ENCODE data around the gene OLFML2B. TPM values are rescaled to one million over a fixed set of nuclear protein-coding genes. Genes with fewer than 3 reads are reported as not detected.

Gene OLFML2B
- polyA plus RNA-seq, 2 of the 4 experiments (the other 2 are of a cell fraction), result 0.10 to 0.79 TPM

DNA sequence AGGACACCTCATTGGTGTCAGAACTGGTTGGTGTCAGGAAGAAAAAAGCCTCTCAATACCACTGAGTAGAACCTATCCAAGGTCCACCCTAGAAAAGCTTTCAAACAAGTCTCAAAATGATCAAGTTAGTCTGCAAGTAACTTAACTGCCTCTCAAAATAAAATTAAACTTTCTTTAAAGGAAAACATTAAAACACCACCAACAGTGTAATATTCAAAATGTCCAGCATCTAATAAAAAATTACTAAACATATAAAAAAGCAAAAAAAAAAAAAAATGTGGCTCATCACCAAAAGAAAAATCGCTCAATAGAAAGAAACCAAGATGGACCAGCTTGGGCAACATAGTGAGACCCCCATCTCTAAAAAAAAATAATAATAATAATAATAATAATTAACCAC, 18.7 kb upstream of the OLFML2B start:
- WGBS (ENCODE audit: missing lambda C conversion rate), result 17% methylated on average over 1 of the region's 1 CpG
- Histone ChIP-seq H3K4me1 (no peaks in the 10 kb centered on the region), H3K4me3 (no peak overlapping the region), H3K9me3 (no peaks in the 10 kb centered on the region), H3K27ac (no peak overlapping the region), H3K4me2 (no peak overlapping the region)
- POLR2A ChIA-PET, result no interaction called here
- CTCF ChIA-PET, result interaction anchor here (0.6 to 3.0 kb wide), 5 partner anchors 14 to 302 kb away, joined by 3 to 21 read pairs (median 4); no protein-coding TSS in a partner anchor
- TF ChIP-seq SMC3 (IDR thresholded peaks at IDR 0.05), result no peak
- no peak for TF ChIP-seq EHF (CRISPR knock-in tag; IDR thresholded peaks at IDR 0.05)
- no peak for TF ChIP-seq MAZ (IDR thresholded peaks at IDR 0.05; ENCODE audit: borderline replicate concordance, low read depth, low read length)
- no peak for TF ChIP-seq KDM5A (IDR thresholded peaks at IDR 0.05)
- no peak for TF ChIP-seq NR3C1 (IDR thresholded peaks at IDR 0.05)
- TF ChIP-seq BHLHE40 (IDR thresholded peaks at IDR 0.05; ENCODE audit: low read depth, low read length), result no peak
- TF ChIP-seq GATA3 (IDR thresholded peaks at IDR 0.05; ENCODE audit: borderline replicate concordance), result no peak
- TF ChIP-seq ZNF302 (CRISPR knock-in tag; IDR thresholded peaks at IDR 0.05), result no peak
- no peak for TF ChIP-seq KDM1A (IDR thresholded peaks at IDR 0.05; ENCODE audit: low read depth)
- no peak for TF ChIP-seq HOXB13 (CRISPR knock-in tag; IDR thresholded peaks at IDR 0.05; ENCODE audit: low read depth)
- TF ChIP-seq MYC (IDR thresholded peaks at IDR 0.05; ENCODE audit: borderline replicate concordance, low read length), result no peak
- TF ChIP-seq ZSCAN20 (CRISPR knock-in tag; IDR thresholded peaks at IDR 0.05), result no peak
- TF ChIP-seq HDAC2 (IDR thresholded peaks at IDR 0.05), result no peak
- TF ChIP-seq, protein P1, sequence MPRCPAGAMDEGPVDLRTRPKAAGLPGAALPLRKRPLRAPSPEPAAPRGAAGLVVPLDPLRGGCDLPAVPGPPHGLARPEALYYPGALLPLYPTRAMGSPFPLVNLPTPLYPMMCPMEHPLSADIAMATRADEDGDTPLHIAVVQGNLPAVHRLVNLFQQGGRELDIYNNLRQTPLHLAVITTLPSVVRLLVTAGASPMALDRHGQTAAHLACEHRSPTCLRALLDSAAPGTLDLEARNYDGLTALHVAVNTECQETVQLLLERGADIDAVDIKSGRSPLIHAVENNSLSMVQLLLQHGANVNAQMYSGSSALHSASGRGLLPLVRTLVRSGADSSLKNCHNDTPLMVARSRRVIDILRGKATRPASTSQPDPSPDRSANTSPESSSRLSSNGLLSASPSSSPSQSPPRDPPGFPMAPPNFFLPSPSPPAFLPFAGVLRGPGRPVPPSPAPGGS (IDR thresholded peaks at IDR 0.05), result no peak
- TF ChIP-seq, protein P2, sequence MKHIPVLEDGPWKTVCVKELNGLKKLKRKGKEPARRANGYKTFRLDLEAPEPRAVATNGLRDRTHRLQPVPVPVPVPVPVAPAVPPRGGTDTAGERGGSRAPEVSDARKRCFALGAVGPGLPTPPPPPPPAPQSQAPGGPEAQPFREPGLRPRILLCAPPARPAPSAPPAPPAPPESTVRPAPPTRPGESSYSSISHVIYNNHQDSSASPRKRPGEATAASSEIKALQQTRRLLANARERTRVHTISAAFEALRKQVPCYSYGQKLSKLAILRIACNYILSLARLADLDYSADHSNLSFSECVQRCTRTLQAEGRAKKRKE (CRISPR knock-in tag; IDR thresholded peaks at IDR 0.05; ENCODE audit: low read depth), result no peak
- no peak for FAIRE-seq
- ATAC-seq, result no peak
- DNase-seq (ENCODE audit: low read depth in 1 of 2, low spot score in 1 of 2), result no peak

DNA sequence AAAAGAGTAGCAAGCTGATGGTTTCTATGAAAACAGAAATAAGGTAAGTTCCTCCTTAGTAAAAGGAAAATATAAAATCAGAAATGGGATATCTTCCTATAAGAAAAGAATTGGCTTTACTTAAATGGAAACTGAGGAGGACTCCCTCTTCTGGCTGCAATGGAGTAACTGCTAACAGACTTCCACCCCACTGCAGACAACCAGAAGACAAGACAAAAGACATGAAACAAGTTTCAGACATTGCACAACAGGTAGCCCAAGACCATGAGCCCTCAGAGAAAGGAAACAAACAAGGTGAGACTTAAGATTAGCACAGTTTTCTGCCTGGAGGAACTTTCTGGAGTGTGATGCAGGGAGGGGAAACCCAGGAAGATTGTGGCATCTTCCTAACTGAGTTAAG, 17.0 kb upstream of the OLFML2B start:
- no peaks in the 10 kb centered on the region for H3K4me1 ChIP-seq
- no peak overlapping the region for H3K4me3 ChIP-seq
- ATAC-seq (peak in 1 of 2 experiments; percentile 64; a peak in 3 of 6 replicates), DNase-seq (ENCODE audit: low read depth in 1 of 2, low spot score in 1 of 2) (peak in 1 of 2 experiments; percentile 44), FAIRE-seq (no peak)
- POLR2A ChIA-PET, result no interaction called here
- H3K9me3 ChIP-seq, result no peaks in the 10 kb centered on the region
- H3K27ac ChIP-seq, result no peak overlapping the region
- TF ChIP-seq, protein P2 (CRISPR knock-in tag; IDR thresholded peaks at IDR 0.05; ENCODE audit: low read depth), result no peak
- TF ChIP-seq SMC3 (IDR thresholded peaks at IDR 0.05) (0 out of 3 replicates have a peak, but pooled peaks have one; percentile 9), RFX5 (IDR thresholded peaks at IDR 0.05) (no peak), HDAC2 (IDR thresholded peaks at IDR 0.05) (no peak), POLR2AphosphoS2 (conservative IDR thresholded peaks at IDR 0.05; ENCODE audit: low read length) (no peak), ZSCAN20 (CRISPR knock-in tag; IDR thresholded peaks at IDR 0.05) (no peak), KDM5A (IDR thresholded peaks at IDR 0.05) (no peak), JUNB (IDR thresholded peaks at IDR 0.05) (no peak), CEBPB (IDR thresholded peaks at IDR 0.05) (peak in 1 of 2 experiments; percentile 47; a peak in 2 of 4 replicates), RAD21 (conservative IDR thresholded peaks at IDR 0.05 in 1 of 2, IDR thresholded peaks at IDR 0.05 in 1 of 2) (peak in 1 of 2 experiments; percentile 33; a peak in 1 of 5 replicates), ESRRA (IDR thresholded peaks at IDR 0.05; ENCODE audit: borderline replicate concordance, low read length) (no peak), NPAS2 (CRISPR knock-in tag; IDR thresholded peaks at IDR 0.05; ENCODE audit: borderline replicate concordance) (no peak)
- TF ChIP-seq, protein P3, sequence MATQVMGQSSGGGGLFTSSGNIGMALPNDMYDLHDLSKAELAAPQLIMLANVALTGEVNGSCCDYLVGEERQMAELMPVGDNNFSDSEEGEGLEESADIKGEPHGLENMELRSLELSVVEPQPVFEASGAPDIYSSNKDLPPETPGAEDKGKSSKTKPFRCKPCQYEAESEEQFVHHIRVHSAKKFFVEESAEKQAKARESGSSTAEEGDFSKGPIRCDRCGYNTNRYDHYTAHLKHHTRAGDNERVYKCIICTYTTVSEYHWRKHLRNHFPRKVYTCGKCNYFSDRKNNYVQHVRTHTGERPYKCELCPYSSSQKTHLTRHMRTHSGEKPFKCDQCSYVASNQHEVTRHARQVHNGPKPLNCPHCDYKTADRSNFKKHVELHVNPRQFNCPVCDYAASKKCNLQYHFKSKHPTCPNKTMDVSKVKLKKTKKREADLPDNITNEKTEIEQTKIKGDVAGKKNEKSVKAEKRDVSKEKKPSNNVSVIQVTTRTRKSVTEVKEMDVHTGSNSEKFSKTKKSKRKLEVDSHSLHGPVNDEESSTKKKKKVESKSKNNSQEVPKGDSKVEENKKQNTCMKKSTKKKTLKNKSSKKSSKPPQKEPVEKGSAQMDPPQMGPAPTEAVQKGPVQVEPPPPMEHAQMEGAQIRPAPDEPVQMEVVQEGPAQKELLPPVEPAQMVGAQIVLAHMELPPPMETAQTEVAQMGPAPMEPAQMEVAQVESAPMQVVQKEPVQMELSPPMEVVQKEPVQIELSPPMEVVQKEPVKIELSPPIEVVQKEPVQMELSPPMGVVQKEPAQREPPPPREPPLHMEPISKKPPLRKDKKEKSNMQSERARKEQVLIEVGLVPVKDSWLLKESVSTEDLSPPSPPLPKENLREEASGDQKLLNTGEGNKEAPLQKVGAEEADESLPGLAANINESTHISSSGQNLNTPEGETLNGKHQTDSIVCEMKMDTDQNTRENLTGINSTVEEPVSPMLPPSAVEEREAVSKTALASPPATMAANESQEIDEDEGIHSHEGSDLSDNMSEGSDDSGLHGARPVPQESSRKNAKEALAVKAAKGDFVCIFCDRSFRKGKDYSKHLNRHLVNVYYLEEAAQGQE (IDR thresholded peaks at IDR 0.05), result no peak
- TF ChIP-seq, protein P4, sequence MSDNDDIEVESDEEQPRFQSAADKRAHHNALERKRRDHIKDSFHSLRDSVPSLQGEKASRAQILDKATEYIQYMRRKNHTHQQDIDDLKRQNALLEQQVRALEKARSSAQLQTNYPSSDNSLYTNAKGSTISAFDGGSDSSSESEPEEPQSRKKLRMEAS (IDR thresholded peaks at IDR 0.05), result no peak
- TF ChIP-seq, protein P5, sequence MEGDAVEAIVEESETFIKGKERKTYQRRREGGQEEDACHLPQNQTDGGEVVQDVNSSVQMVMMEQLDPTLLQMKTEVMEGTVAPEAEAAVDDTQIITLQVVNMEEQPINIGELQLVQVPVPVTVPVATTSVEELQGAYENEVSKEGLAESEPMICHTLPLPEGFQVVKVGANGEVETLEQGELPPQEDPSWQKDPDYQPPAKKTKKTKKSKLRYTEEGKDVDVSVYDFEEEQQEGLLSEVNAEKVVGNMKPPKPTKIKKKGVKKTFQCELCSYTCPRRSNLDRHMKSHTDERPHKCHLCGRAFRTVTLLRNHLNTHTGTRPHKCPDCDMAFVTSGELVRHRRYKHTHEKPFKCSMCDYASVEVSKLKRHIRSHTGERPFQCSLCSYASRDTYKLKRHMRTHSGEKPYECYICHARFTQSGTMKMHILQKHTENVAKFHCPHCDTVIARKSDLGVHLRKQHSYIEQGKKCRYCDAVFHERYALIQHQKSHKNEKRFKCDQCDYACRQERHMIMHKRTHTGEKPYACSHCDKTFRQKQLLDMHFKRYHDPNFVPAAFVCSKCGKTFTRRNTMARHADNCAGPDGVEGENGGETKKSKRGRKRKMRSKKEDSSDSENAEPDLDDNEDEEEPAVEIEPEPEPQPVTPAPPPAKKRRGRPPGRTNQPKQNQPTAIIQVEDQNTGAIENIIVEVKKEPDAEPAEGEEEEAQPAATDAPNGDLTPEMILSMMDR (IDR thresholded peaks at IDR 0.05), result peak; percentile 28
- H3K4me2 ChIP-seq, result no peak overlapping the region
- CTCF ChIA-PET, result interaction anchor here (1.2 to 3.0 kb wide), 3 partner anchors 12 to 248 kb away, joined by 4 to 21 read pairs (median 7); no protein-coding TSS in a partner anchor
